GM19395 (cell line): ENCODE measurements around the gene LOXL3.
"Not testable (repeated sequence)": the region's sequence is repeated elsewhere in the genome, so short reads cannot be mapped to it uniquely, and the experiment has no call there.

Source experiments
- ATAC-seq: cut with Tn5 transposase; IDR thresholded peaks from one replicate; pipeline ENCODE4 v1.9.1; 2021; ENCODE audit warnings: mild to moderate bottlenecking, moderate library complexity; ENCODE audit not compliant: unreplicated experiment

Gene LOXL3

DNA sequence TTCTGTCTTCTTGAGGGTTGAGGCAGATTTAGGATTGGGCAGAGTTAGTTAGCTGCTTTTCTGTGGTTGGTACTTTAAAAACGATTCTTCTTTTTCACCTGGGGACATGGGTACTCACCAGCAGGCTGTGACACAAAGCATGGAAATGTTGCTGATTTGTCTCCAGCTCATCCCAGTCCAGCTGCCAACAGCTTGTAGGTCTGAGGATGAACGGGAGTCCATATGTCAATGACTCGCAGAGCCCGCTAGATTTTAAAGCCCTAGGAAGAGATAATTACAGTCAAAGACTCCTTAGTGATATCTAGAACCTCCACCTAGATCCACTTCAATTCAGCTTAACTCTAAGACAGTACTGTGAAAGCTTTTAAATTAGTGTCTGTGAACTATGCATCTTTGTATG, 21.6 kb upstream of the LOXL3 start:
- ATAC-seq: no peak

DNA sequence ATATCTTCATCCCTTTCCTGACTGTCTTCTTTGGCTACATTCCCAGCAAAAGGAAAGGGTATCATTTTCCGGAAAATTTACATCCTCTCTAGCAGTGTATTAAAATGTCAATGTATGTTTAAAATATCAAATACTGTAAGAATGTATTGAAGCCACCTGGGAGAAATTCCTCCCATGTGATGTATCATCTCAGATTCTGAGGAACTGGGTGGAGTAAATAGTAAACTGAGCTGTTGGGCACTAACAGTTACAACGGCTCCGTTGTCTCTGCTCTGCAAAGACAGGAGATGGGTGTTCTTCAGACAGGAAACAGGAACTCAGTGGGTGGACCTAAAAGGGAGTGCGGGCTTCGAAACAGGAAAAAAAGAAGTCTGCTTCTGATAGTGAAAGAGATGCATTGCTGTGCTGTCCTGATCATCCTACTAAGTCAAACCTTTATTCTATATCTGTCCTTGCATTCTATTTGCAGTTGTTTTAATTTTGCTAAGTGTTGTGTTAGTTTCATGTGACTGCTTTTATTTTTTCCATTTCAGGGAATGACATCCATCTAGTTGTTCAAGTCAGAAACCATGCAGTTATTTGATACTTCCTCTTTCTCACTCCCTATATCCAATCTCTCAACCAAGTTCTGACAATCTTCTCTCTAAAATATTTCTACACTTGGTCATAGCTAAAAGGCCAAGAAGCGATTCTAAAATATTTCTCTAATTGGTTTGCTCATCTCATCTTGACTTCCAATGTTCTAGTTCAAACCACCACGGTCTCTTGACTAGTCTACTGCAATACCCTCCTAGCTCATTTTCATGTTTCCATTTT, 20.2 kb upstream of the LOXL3 start:
- ATAC-seq: peak; percentile 51

DNA sequence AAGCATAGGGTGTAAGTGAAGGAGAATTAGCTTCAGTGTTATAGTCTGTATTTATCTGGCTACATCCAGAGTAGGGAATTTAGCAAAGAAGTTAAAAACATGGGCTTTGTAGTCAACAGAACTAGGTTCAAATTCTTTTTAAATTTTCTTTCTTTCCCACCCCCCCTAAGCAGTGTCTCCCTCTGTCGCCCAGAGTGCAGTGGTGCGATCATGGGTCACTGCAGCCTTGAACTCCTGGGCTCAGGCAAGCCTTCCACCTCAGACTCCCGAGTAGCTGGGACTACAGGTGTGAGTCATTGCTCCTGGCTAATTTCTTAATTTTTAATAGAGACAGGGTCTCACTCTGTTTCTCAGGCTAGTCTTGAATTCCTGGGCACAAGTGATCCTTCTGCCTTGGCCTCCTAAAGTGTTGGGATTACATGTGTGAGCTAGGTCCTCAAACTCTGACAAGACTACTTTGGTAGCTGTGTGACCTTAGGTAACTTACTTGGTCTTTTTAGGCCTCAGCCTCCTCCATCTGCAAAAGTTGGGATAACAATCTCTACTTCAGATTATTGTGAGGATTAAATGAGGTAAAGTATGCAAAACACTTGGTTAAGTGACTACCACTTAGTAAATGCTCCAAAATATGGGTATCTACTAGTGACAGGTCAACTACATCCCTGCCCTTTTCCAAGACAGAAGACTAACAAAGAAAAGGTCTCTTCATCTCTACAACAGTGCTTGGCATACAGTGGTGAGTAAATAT, 18.6 kb upstream of the LOXL3 start:
- ATAC-seq: no peak

DNA sequence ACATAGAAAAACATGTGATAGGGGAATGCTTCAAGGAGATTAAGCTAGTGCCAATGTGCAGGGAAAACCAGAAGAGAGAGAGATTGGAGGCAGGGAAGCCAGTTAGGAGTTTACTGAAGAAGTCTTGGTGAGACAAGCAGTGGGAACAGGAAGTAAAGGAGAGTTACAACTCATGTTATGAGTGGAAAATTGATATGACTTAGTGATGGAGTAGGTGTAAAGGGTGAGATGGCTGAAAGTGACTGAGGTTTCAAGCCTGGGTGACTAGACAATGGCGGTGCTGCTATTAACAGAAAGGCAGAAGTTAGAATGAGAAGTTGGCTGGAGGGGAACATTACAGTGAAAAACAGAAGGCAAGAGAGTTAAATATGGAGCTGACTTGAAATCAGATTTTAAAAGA, 17.3 kb upstream of the LOXL3 start:
- ATAC-seq: peak; percentile 63

DNA sequence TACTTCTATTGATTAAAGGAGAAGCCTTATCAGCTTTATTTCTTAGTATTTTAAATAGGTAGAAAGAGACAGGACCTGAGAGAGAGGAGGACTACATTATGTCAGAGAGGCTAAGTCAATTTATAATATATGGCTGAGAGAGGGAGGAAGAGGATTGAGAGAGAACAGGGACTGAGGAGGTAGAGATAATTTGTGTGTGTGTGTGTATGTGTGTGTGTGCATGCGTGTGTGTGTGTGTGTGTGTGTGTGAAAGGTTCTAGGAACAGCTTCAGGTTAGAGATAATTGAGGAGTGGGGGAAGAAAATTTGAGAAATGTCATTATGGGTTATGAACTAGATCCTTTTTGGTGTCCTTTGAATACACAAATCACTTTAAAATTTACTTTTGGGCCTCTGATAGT, 15.9 kb upstream of the LOXL3 start:
- no peak for ATAC-seq

DNA sequence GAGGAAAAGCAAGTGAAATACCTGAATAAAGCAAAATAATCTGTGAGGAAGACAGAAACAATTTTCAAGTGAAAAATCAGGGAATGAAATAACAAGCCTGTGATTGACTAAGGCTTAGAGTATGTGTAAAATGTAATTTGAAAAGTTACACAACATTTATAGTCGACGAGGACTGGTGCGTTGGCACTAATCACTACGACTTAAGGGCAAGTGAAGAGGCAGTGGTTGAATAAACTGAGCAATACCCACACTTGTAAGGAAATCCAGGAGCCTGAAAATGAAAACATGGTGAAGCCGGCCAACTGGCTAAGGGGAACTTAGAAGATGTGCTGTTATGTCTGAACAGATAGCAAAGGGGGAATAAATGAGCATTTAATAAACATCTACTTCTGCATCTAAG, 14.1 kb upstream of the LOXL3 start:
- ATAC-seq: no peak

DNA sequence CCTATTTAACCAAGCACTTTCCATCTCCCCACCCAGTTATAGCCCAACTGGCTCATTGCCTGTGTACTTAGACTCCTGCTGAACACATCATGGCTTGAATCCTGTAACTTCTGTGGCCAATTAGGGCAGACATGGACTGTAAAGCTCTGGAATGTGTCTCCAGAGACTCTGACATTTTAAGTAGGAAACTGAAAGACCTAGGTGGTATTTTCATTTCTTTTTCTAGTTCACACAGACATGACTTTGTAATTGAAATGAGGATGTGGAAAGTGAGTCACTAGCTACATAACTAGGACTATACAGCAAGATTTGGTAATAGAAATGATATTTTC, 13.0 kb upstream of the LOXL3 start:
- no peak for ATAC-seq

DNA sequence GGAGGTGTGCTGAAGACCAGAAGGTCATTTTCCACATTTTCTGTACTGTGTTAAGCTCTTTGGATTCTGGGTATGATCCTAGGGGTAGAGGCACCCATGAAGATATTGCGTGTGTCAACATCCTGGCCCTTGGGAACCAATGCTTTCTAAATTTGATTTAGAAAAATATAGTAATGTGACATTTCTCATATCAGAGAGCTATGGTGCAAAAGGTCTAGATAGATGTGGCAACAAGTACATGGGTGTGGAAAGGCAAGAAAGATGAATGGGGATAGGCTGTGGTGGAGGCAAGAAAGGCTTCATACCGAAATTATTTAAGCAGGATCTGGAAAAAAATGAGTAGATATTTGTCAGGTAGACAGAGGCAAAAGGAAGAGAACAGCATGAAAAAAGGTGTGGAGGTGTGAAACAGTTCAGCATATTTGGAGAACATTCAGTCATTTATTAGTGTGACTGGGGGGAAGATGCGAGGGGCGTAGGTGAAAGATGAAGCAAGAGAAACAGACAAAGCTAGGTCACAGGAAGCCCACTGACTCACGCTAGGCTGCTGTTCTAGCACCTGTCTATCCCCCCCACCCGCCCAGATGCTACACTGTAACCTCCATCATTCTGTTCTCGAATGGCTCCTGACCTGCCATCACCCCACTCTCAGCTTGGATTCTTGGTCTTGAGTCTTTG, 12.5 kb upstream of the LOXL3 start:
- ATAC-seq: no peak

DNA sequence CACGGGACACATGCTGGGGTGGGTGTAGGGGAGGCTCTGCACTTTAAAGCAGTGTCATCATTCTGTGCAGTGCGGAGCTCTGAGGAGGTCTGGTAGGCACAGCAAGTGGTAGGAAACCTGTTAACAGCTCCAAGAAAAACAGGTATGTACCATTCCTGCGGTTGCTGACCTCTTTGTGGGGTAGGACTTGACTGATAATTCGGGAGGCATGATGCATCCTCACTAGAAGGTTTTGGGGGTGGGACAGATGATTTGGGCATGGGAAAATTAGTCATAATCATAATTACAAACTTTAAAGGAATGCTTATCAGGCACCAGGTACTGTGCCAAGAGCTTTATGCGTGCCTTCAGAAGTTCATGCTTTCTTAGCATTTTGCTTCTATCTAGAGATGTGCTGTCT, 10.5 kb upstream of the LOXL3 start:
- ATAC-seq: no peak

DNA sequence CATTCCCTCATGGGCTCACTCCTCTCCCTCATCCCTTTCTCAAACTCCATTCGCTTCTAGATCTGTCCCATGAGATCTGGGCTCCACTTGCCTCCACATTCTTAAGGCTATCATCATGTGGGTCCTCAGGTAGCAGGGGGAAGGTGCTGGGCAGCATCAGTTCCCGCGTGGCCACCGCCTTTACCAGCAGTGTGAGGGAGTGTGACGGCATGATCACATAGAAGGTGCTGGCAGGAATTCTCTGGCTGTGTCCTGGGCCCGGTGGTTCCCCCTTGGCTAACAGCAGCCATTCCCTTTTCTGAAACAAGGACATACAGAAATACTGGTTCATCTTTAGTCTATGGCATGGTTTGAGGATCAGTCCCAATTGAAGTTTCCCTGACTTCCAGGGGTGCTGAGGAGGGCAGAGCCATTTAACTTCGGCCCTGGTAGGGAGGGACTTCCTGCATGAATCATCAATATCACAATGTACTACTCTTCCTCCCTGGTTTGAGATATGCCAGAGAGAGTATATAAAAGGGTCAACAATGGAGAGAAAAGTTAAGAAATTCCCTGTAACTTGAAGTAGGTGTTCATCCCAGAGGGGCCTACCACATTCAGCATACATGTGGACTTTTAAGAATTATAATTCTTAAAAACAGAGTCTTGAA, 8.5 kb upstream of the LOXL3 start:
- no peak for ATAC-seq

DNA sequence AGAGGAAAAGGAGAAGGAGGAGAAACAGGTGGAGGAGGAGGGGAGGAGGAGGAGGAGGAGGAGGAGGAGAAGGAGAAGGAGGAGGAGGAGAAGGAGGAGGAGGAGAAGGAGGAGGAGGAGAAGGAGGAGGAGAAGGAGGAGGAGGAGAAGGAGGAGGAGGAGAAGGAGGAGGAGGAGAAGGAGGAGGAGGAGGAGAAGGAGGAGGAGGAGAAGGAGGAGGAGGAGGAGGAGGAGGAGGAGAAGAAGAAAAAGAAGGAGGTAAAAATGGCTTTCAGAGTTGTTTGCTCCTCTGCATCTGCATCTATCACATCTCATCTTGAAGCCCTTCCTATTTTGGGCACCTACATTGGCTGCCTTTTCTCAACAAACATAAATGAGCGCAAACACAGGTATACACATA, 7.3 kb upstream of the LOXL3 start:
- not testable (repeated sequence) for ATAC-seq

DNA sequence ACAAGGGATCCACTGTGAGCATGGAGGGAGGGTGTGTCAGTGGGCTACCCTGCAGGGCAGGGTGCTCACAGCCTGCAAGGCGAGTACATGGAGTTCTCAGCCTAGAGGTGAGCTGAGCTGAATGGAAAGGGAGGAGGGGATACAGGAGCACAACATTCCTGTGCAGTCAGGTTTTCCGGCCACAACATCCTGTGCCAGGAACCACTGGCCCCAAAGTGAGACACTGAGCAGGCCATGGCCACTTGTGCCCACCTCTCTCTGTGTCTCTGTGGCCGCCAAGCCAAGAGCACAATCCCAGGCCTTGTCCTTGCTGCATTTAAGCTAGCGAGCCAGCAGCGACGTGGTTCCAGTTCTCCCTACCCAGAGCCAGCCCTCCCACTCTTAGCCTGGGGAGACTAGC, 6.8 kb upstream of the LOXL3 start:
- ATAC-seq: no peak

DNA sequence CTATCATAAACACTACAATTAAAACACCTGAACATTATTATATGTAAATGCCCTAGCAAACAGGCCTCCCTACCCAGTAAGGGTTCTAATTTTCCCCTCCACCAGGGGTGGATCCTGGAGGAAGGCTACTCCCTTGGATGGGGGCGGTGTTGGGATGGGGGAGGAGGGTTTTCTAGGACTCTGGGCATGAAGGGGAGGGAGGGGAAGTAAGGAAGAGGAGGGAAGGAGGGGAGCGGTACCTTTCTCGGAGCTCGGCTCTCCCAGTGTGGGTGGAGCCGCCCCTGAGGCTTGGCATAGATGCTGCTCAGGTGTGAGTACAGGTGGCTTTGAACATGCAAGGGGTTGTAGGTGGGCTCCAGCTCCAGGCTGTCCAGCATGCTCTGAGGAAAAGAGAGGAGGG, 6.2 kb upstream of the LOXL3 start:
- no peak for ATAC-seq

DNA sequence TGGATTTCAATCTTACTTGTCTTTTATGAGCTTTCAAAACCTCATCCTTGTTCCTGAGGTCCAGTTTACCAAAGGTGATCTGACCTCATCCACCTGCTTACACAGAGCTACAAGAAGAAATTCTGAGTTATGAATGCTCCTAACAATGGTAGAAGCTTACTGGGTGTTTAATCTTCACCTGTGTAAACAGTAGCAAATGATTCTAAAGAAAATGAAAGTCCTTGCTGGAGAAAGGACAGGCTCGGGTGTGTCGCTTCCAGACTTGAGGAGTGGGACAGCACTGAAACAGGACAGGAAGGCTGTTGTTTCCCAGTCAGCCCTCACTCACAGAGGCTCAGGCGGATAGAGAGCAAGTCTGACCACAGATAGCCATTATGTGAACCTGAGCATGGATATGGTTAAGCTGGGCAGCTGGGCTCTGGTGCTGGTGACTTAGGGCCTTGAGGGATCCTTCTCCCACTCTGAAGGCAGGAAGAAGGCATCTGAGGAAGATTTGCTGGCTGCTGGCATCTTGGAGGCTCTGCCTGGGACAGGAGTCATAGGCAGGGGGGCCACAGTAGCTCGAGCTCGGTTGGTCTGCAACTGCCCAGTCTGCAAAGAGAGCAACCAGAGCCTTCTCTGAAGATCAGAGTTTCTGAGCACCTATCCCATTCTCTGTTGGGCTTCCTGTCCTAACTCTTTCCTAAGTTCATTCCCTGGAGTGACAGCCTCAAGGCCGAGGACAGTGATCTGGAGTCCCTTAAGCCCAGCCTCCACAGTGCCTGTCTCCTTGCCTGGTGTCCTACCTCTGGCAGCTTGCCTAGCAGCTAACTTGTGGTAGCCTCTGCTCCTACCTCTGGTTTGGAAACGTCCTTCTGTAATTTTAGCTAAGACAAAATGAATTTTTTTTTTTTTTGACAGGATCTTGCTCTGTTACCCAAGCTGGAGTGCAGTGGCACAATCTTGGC, 4.8 kb upstream of the LOXL3 start:
- ATAC-seq: no peak

DNA sequence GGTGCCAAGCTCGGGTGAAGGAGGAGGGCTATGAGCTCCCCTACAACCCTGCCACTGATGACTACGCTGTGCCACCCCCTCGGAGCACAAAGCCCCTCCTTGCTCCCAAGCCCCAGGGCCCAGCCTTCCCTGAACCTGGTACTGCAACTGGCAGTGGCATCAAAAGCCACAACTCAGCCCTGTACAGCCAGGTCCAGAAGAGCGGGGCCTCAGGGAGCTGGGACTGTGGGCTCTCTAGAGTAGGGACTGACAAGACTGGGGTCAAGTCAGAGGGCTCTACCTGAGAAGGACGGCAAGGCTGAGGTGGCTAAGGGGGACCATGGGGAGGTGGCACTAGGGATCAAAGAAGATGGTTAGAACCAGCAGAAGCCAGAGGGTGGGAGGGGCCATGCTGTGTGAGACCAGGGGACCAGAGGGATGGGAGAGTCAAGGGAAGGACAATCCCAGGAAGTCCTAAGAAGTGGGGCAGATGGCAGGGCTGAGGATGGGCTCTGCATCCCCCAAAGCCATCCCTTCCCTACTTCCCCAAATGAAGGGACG, 3.2 kb upstream of the LOXL3 start:
- no peak for ATAC-seq

DNA sequence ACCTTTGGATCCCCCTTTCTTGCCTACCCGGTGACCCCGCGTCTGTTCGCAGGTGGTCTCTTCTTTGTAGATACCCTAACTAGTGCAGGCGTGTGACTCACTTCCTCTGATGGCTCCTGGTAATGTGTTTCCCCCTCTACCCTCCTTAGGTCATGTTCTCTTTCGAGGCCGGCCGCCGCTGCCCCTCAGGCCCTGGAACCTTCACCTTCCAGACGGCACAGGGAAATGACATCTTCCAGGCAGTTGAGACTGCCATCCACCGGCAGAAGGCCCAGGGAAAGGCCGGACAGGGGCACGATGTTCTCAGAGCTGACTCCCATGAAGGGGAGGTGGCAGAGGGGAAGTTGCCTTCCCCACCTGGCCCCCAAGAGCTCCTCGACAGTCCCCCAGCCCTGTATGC, 2.4 kb upstream of the LOXL3 start:
- no peak for ATAC-seq

DNA sequence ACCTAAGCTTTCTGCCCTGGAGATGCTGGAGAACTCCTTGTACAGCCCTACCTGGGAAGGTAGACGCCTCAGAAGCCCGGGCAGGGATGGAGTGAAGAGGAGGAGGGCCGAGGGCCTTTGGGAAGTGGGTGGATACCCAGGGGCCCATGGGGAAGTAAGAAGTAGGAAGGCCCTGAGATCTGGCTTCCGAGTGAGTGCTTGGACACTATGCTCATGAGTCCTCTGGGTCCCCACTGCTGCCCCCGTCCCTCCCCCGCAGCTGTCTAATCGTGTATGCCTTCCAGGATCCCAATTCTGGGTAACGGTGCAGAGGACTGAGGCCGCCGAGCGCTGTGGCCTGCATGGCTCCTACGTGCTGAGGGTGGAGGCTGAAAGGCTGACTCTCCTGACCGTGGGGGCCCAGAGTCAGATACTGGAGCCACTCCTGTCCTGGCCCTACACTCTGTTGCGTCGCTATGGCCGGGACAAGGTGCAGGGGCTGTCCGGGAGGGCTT, 1.9 kb upstream of the LOXL3 start:
- ATAC-seq: no peak

DNA sequence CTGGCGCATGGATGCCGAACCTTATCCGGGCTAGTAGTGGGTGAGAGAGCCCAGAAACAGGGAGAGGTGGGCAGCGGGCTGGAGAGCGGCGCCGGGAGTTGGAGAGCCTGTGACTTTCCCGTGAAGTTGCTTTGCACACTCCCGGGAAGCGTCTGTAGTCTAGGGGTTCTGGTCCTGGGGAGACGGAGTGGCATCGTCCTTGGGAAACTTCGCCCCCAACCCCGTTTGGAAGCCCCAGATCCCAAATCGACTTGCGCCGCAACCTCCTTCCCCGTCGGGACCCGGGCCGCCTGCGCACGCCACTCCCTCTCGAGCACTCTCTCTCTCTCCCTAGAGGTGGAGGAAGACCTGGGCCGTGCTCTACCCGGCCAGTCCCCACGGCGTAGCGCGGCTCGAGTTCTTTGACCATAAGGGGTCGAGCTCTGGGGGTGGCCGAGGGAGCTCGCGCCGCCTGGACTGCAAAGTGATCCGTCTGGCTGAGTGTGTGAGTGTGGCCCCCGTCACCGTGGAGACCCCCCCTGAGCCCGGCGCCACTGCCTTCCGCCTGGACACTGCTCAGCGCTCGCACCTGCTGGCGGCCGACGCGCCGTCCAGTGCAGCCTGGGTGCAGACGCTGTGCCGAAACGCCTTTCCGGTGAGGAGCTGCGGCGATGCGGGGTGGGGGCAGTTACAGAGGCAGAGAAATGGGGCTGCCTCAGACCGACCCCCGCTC, 1.2 kb upstream of the LOXL3 start:
- ATAC-seq: peak; percentile 42
